ENCODE measurements around the gene LHX3. TPM values are rescaled to one million over a fixed set of nuclear protein-coding genes. Genes with fewer than 3 reads are reported as not detected.
A peak's percentile ranks its signal among the peaks of the same experiment; 100 is the strongest.

Gene LHX3
- polyA plus RNA-seq, 1 donor from 2014 or later, result not detected

GRCh38 chr9:136170006-136170901 lies 34.7 kb downstream of the LHX3 start:
- TF ChIP-seq, protein P1, sequence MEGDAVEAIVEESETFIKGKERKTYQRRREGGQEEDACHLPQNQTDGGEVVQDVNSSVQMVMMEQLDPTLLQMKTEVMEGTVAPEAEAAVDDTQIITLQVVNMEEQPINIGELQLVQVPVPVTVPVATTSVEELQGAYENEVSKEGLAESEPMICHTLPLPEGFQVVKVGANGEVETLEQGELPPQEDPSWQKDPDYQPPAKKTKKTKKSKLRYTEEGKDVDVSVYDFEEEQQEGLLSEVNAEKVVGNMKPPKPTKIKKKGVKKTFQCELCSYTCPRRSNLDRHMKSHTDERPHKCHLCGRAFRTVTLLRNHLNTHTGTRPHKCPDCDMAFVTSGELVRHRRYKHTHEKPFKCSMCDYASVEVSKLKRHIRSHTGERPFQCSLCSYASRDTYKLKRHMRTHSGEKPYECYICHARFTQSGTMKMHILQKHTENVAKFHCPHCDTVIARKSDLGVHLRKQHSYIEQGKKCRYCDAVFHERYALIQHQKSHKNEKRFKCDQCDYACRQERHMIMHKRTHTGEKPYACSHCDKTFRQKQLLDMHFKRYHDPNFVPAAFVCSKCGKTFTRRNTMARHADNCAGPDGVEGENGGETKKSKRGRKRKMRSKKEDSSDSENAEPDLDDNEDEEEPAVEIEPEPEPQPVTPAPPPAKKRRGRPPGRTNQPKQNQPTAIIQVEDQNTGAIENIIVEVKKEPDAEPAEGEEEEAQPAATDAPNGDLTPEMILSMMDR (IDR thresholded peaks at IDR 0.05; ENCODE audit: poor library complexity, severe bottlenecking), result peak; percentile 47
- TF ChIP-seq SMC3 (conservative IDR thresholded peaks at IDR 0.05; ENCODE audit: poor library complexity) (no peak), RAD21 (conservative IDR thresholded peaks at IDR 0.05) (peak; percentile 23)
- Histone ChIP-seq H3K9ac (ENCODE audit: low read length) (no peak overlapping the region), H3K36me3 (ENCODE audit: insufficient read depth, low read length) (no peaks in the 10 kb centered on the region)

GRCh38 chr9:136169495-136169894 lies 35.4 kb downstream of the LHX3 start:
- no peak overlapping the region for H3K27ac ChIP-seq (ENCODE audit: low read length)
- no peak overlapping the region for H2AFZ ChIP-seq (ENCODE audit: low read depth, low read length)
- H4K20me1 ChIP-seq (ENCODE audit: insufficient read depth), result no peaks in the 10 kb centered on the region
- TF ChIP-seq POLR2AphosphoS5 (IDR thresholded peaks at IDR 0.05) (no peak), EZH2 (IDR thresholded peaks at IDR 0.05; ENCODE audit: borderline replicate concordance, insufficient read depth, low read length, poor library complexity, severe bottlenecking) (no peak), EP300 (conservative IDR thresholded peaks at IDR 0.05; ENCODE audit: poor library complexity, severe bottlenecking) (no peak), RAD21 (conservative IDR thresholded peaks at IDR 0.05) (no peak)
- TF ChIP-seq, protein P1 (IDR thresholded peaks at IDR 0.05; ENCODE audit: poor library complexity, severe bottlenecking), result no peak
- H3K4me2 ChIP-seq (ENCODE audit: low read length), result no peak overlapping the region
- H3K9me3 ChIP-seq (ENCODE audit: low read length), result no peaks in the 10 kb centered on the region
- H3K36me3 ChIP-seq (ENCODE audit: insufficient read depth, low read length), result no peaks in the 10 kb centered on the region
- H3F3A ChIP-seq (ENCODE audit: insufficient read depth, low read length, poor library complexity, severe bottlenecking), result no peaks in the 10 kb centered on the region
- no peak overlapping the region for H3K4me3 ChIP-seq (ENCODE audit: low read length)
- H3K27me3 ChIP-seq (ENCODE audit: insufficient read depth, low read depth, low read length), result no peaks in the 10 kb centered on the region
- no peak overlapping the region for H3K9ac ChIP-seq (ENCODE audit: low read length)
- no peaks in the 10 kb centered on the region for H3K79me2 ChIP-seq (replicated peaks; ENCODE audit: insufficient read depth, low read length)
- no peaks in the 10 kb centered on the region for H3K9me2 ChIP-seq (ENCODE audit: insufficient read depth, low read length)

More at GRCh38 chr9:136170006-136170901, 34.7 kb downstream of the LHX3 start:
- no peaks in the 10 kb centered on the region for H3K79me2 ChIP-seq (replicated peaks; ENCODE audit: insufficient read depth, low read length)
- no peaks in the 10 kb centered on the region for H4K20me1 ChIP-seq (ENCODE audit: insufficient read depth)
- H3K9me2 ChIP-seq (ENCODE audit: insufficient read depth, low read length), result no peaks in the 10 kb centered on the region
- no peaks in the 10 kb centered on the region for H3K27me3 ChIP-seq (ENCODE audit: insufficient read depth, low read depth, low read length)
- H3K4me3 ChIP-seq (ENCODE audit: low read length), result no peak overlapping the region
- H3F3A ChIP-seq (ENCODE audit: insufficient read depth, low read length, poor library complexity, severe bottlenecking), result no peaks in the 10 kb centered on the region
- no peak overlapping the region for H3K4me2 ChIP-seq (ENCODE audit: low read length)
- H2AFZ ChIP-seq (ENCODE audit: low read depth, low read length), result no peak overlapping the region
- no peak overlapping the region for H3K27ac ChIP-seq (ENCODE audit: low read length)
- no peaks in the 10 kb centered on the region for H3K9me3 ChIP-seq (ENCODE audit: low read length)

GRCh38 chr9:136163248-136163850 lies 41.6 kb downstream of the LHX3 start:
- H3K79me2 ChIP-seq (replicated peaks; ENCODE audit: insufficient read depth, low read length), result no peaks in the 10 kb centered on the region
- no peaks in the 10 kb centered on the region for H3K36me3 ChIP-seq (ENCODE audit: insufficient read depth, low read length)
- H3K9me2 ChIP-seq (ENCODE audit: insufficient read depth, low read length), result no peaks in the 10 kb centered on the region
- no peaks in the 10 kb centered on the region for H3F3A ChIP-seq (ENCODE audit: insufficient read depth, low read length, poor library complexity, severe bottlenecking)
- no peaks in the 10 kb centered on the region for H3K27me3 ChIP-seq (ENCODE audit: insufficient read depth, low read depth, low read length)
- no peak overlapping the region for H2AFZ ChIP-seq (ENCODE audit: low read depth, low read length)
- H3K4me2 ChIP-seq (ENCODE audit: low read length), result no peak overlapping the region
- H3K9me3 ChIP-seq (ENCODE audit: low read length), result peaks cover 3% of the 10 kb centered on the region
- H3K27ac ChIP-seq (ENCODE audit: low read length), result no peak overlapping the region
- no peaks in the 10 kb centered on the region for H4K20me1 ChIP-seq (ENCODE audit: insufficient read depth)
- no peak overlapping the region for H3K4me3 ChIP-seq (ENCODE audit: low read length)
- TF ChIP-seq, protein P1 (IDR thresholded peaks at IDR 0.05; ENCODE audit: poor library complexity, severe bottlenecking), result no peak
- TF ChIP-seq, protein P2, sequence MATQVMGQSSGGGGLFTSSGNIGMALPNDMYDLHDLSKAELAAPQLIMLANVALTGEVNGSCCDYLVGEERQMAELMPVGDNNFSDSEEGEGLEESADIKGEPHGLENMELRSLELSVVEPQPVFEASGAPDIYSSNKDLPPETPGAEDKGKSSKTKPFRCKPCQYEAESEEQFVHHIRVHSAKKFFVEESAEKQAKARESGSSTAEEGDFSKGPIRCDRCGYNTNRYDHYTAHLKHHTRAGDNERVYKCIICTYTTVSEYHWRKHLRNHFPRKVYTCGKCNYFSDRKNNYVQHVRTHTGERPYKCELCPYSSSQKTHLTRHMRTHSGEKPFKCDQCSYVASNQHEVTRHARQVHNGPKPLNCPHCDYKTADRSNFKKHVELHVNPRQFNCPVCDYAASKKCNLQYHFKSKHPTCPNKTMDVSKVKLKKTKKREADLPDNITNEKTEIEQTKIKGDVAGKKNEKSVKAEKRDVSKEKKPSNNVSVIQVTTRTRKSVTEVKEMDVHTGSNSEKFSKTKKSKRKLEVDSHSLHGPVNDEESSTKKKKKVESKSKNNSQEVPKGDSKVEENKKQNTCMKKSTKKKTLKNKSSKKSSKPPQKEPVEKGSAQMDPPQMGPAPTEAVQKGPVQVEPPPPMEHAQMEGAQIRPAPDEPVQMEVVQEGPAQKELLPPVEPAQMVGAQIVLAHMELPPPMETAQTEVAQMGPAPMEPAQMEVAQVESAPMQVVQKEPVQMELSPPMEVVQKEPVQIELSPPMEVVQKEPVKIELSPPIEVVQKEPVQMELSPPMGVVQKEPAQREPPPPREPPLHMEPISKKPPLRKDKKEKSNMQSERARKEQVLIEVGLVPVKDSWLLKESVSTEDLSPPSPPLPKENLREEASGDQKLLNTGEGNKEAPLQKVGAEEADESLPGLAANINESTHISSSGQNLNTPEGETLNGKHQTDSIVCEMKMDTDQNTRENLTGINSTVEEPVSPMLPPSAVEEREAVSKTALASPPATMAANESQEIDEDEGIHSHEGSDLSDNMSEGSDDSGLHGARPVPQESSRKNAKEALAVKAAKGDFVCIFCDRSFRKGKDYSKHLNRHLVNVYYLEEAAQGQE (IDR thresholded peaks at IDR 0.05; ENCODE audit: borderline replicate concordance), result no peak
- TF ChIP-seq POLR2AphosphoS5 (IDR thresholded peaks at IDR 0.05) (no peak), MXI1 (conservative IDR thresholded peaks at IDR 0.05; ENCODE audit: poor library complexity, severe bottlenecking) (no peak), SMC3 (conservative IDR thresholded peaks at IDR 0.05; ENCODE audit: poor library complexity) (no peak), EZH2 (IDR thresholded peaks at IDR 0.05; ENCODE audit: borderline replicate concordance, insufficient read depth, low read length, poor library complexity, severe bottlenecking) (no peak), EP300 (conservative IDR thresholded peaks at IDR 0.05; ENCODE audit: poor library complexity, severe bottlenecking) (no peak), RAD21 (conservative IDR thresholded peaks at IDR 0.05) (no peak), TAF1 (IDR thresholded peaks at IDR 0.05; ENCODE audit: low read depth) (no peak)
- H3K9ac ChIP-seq (ENCODE audit: low read length), result no peak overlapping the region
